Measurements from ENCODE around the gene PAPPA2. TPM values are rescaled to one million over a fixed set of nuclear protein-coding genes. Genes with fewer than 3 reads are reported as not detected.

PAPPA2 gene
- total and polyA plus RNA-seq, 9 of the 15 experiments (the other 6 are each of a cell fraction or from before 2014, with no cell fraction given) = 0.01 to 0.15 (median 0.05) TPM; not detected in 2

GRCh38 chr1:176878750-176879536 is 416.0 kb downstream of the PAPPA2 start (continued):
- TF ChIP-seq FOXP1 (CRISPR knock-in tag; IDR thresholded peaks at IDR 0.05) (no peak), SAP30 (IDR thresholded peaks at IDR 0.05; ENCODE audit: borderline replicate concordance, insufficient read depth, low read depth, low read length, poor library complexity, severe bottlenecking) (no peak), ETS1 (conservative IDR thresholded peaks at IDR 0.05; ENCODE audit: control insufficient read depth, low read depth, low read length) (no peak), KDM2B (CRISPR knock-in tag; IDR thresholded peaks at IDR 0.05) (no peak), NR2C1 (IDR thresholded peaks at IDR 0.05) (no peak), NR2C1 (tag; IDR thresholded peaks at IDR 0.05) (peak; percentile 46; the same call in 1 of the 2 replicates), HDAC1 (IDR thresholded peaks at IDR 0.05) (no peak), SRSF1 (IDR thresholded peaks at IDR 0.05; ENCODE audit: low read depth, low read length) (no peak), SMAD4 (CRISPR knock-in tag; conservative IDR thresholded peaks at IDR 0.05) (peak; percentile 73; the same call in 1 of the 2 replicates), HMG20B (CRISPR knock-in tag; IDR thresholded peaks at IDR 0.05) (no peak), ZNF133 (CRISPR knock-in tag; IDR thresholded peaks at IDR 0.05) (no peak), MAX (CRISPR knock-in tag; IDR thresholded peaks at IDR 0.05) (no peak), SMC3 (conservative IDR thresholded peaks at IDR 0.05; ENCODE audit: insufficient read depth, low read depth, low read length) (0 out of 2 replicates have a peak, but pooled peaks have one; percentile 29), TCFL5 (CRISPR knock-in tag; conservative IDR thresholded peaks at IDR 0.05) (no peak), ZKSCAN8 (CRISPR knock-in tag; IDR thresholded peaks at IDR 0.05) (no peak), ZNF384 (IDR thresholded peaks at IDR 0.05; ENCODE audit: low read depth, low read length) (no peak), ARHGAP35 (IDR thresholded peaks at IDR 0.05; ENCODE audit: partially characterized antibody) (no peak), JUN (IDR thresholded peaks at IDR 0.05; ENCODE audit: borderline replicate concordance, low read depth, low read length) (no peak), JUN (CRISPR knock-in tag; IDR thresholded peaks at IDR 0.05; ENCODE audit: borderline replicate concordance) (no peak)
- TF ChIP-seq, protein P1, sequence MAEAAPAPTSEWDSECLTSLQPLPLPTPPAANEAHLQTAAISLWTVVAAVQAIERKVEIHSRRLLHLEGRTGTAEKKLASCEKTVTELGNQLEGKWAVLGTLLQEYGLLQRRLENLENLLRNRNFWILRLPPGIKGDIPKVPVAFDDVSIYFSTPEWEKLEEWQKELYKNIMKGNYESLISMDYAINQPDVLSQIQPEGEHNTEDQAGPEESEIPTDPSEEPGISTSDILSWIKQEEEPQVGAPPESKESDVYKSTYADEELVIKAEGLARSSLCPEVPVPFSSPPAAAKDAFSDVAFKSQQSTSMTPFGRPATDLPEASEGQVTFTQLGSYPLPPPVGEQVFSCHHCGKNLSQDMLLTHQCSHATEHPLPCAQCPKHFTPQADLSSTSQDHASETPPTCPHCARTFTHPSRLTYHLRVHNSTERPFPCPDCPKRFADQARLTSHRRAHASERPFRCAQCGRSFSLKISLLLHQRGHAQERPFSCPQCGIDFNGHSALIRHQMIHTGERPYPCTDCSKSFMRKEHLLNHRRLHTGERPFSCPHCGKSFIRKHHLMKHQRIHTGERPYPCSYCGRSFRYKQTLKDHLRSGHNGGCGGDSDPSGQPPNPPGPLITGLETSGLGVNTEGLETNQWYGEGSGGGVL (CRISPR knock-in tag; IDR thresholded peaks at IDR 0.05) = no peak
- TF ChIP-seq, protein P2, sequence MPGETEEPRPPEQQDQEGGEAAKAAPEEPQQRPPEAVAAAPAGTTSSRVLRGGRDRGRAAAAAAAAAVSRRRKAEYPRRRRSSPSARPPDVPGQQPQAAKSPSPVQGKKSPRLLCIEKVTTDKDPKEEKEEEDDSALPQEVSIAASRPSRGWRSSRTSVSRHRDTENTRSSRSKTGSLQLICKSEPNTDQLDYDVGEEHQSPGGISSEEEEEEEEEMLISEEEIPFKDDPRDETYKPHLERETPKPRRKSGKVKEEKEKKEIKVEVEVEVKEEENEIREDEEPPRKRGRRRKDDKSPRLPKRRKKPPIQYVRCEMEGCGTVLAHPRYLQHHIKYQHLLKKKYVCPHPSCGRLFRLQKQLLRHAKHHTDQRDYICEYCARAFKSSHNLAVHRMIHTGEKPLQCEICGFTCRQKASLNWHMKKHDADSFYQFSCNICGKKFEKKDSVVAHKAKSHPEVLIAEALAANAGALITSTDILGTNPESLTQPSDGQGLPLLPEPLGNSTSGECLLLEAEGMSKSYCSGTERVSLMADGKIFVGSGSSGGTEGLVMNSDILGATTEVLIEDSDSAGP (CRISPR knock-in tag; IDR thresholded peaks at IDR 0.05) = no peak
- TF ChIP-seq, protein P3, sequence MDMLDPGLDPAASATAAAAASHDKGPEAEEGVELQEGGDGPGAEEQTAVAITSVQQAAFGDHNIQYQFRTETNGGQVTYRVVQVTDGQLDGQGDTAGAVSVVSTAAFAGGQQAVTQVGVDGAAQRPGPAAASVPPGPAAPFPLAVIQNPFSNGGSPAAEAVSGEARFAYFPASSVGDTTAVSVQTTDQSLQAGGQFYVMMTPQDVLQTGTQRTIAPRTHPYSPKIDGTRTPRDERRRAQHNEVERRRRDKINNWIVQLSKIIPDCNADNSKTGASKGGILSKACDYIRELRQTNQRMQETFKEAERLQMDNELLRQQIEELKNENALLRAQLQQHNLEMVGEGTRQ (CRISPR knock-in tag; IDR thresholded peaks at IDR 0.05) = no peak
